ENCODE data around the gene MUC5AC.

DNA sequence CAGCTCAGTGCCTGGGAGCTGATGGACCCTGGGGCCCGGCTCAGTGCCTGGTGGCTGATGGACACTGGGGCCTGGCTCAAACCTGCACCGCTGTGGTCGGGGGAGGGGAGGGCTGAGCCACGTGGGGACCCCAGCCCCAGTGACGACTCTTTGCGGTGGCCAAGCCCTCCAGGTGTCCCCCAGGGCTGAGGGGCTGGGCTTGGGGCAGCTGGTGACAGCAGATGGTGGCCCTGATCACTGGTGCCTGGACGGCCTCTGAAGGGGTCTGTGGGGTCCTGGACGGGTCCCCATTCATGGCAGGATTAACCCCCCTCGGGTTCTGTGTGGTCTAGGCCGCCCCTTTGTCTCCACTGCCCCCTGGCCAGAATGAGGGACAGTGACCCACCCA is 61.7 kb downstream of the MUC5AC start:
- no peak for TF ChIP-seq TAF1 (conservative IDR thresholded peaks at IDR 0.05)
- TF ChIP-seq, protein P1, sequence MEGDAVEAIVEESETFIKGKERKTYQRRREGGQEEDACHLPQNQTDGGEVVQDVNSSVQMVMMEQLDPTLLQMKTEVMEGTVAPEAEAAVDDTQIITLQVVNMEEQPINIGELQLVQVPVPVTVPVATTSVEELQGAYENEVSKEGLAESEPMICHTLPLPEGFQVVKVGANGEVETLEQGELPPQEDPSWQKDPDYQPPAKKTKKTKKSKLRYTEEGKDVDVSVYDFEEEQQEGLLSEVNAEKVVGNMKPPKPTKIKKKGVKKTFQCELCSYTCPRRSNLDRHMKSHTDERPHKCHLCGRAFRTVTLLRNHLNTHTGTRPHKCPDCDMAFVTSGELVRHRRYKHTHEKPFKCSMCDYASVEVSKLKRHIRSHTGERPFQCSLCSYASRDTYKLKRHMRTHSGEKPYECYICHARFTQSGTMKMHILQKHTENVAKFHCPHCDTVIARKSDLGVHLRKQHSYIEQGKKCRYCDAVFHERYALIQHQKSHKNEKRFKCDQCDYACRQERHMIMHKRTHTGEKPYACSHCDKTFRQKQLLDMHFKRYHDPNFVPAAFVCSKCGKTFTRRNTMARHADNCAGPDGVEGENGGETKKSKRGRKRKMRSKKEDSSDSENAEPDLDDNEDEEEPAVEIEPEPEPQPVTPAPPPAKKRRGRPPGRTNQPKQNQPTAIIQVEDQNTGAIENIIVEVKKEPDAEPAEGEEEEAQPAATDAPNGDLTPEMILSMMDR (IDR thresholded peaks at IDR 0.05; ENCODE audit: low read depth, low read length, missing input control), result no peak
- TF ChIP-seq, protein P2, sequence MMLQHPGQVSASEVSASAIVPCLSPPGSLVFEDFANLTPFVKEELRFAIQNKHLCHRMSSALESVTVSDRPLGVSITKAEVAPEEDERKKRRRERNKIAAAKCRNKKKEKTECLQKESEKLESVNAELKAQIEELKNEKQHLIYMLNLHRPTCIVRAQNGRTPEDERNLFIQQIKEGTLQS (IDR thresholded peaks at IDR 0.05), result no peak
- TF ChIP-seq RAD21 (IDR thresholded peaks at IDR 0.05), result no peak
- TF ChIP-seq, protein P3, sequence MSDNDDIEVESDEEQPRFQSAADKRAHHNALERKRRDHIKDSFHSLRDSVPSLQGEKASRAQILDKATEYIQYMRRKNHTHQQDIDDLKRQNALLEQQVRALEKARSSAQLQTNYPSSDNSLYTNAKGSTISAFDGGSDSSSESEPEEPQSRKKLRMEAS (IDR thresholded peaks at IDR 0.05), result no peak
